Measurements from ENCODE around the gene ZMAT5. TPM values are rescaled to one million over a fixed set of nuclear protein-coding genes. Genes with fewer than 3 reads are reported as not detected.
A peak's percentile ranks its signal among the peaks of the same experiment; 100 is the strongest.

Gene ZMAT5
- total and polyA plus RNA-seq, 2 of the 13 experiments (the other 11 are each of a cell fraction or from before 2014, with no cell fraction given) = 20.7 to 27.8 TPM

GRCh38 chr22:29766632-29767170 lies at the start of gene ZMAT5 (continued):
- TF ChIP-seq ZNF710 (CRISPR knock-in tag; IDR thresholded peaks at IDR 0.05; ENCODE audit: borderline replicate concordance) = 0 out of 2 replicates have a peak, but pooled peaks have one; percentile 65
- no peak; the same call in 1 of the 2 replicates for TF ChIP-seq DRAP1 (CRISPR knock-in tag; IDR thresholded peaks at IDR 0.05)
- TF ChIP-seq RXRB (CRISPR knock-in tag; IDR thresholded peaks at IDR 0.05; ENCODE audit: borderline replicate concordance) = peak; percentile 15; the same call in 1 of the 2 replicates
- peak; percentile 39; the same call in 1 of the 2 replicates for TF ChIP-seq GFI1 (CRISPR knock-in tag; IDR thresholded peaks at IDR 0.05; ENCODE audit: borderline replicate concordance)
- TF ChIP-seq NKX3-1 (CRISPR knock-in tag; IDR thresholded peaks at IDR 0.05) = no peak
- peak; percentile 82; the same call in 1 of the 2 replicates for TF ChIP-seq ZNF776 (CRISPR knock-in tag; IDR thresholded peaks at IDR 0.05)
- TF ChIP-seq ZNF503 (CRISPR knock-in tag; IDR thresholded peaks at IDR 0.05) = no peak
- TF ChIP-seq THYN1 (CRISPR knock-in tag; IDR thresholded peaks at IDR 0.05; ENCODE audit: borderline replicate concordance, low read depth) = no peak
- TF ChIP-seq ELF1 (CRISPR knock-in tag; IDR thresholded peaks at IDR 0.05) = peak; percentile 69
- no peak for TF ChIP-seq HNRNPH1 (optimal IDR thresholded peaks at IDR 0.05; ENCODE audit: low read depth, low read length)
- TF ChIP-seq MED8 (CRISPR knock-in tag; IDR thresholded peaks at IDR 0.05; ENCODE audit: insufficient replicate concordance) = no peak
- 0 out of 2 replicates have a peak, but pooled peaks have one; percentile 14 for TF ChIP-seq KLF13 (CRISPR knock-in tag; IDR thresholded peaks at IDR 0.05)
- no peak for TF ChIP-seq BATF2 (CRISPR knock-in tag; IDR thresholded peaks at IDR 0.05)
- peak; percentile 81 for TF ChIP-seq ZNF501 (CRISPR knock-in tag; IDR thresholded peaks at IDR 0.05)
- TF ChIP-seq KLF15 (CRISPR knock-in tag; IDR thresholded peaks at IDR 0.05; ENCODE audit: borderline replicate concordance) = 0 out of 2 replicates have a peak, but pooled peaks have one; percentile 58
- peak; percentile 66; the same call in 1 of the 2 replicates for TF ChIP-seq KLF6 (CRISPR knock-in tag; IDR thresholded peaks at IDR 0.05)
- TF ChIP-seq ZNF570 (CRISPR knock-in tag; IDR thresholded peaks at IDR 0.05; ENCODE audit: borderline replicate concordance) = no peak
- no peak; the same call in 1 of the 2 replicates for TF ChIP-seq NFKB2 (CRISPR knock-in tag; IDR thresholded peaks at IDR 0.05; ENCODE audit: borderline replicate concordance)
- no peak for TF ChIP-seq MTF1 (CRISPR knock-in tag; IDR thresholded peaks at IDR 0.05)
- 0 out of 2 replicates have a peak, but pooled peaks have one; percentile 67 for TF ChIP-seq THAP8 (CRISPR knock-in tag; IDR thresholded peaks at IDR 0.05; ENCODE audit: borderline replicate concordance)
- no peak for TF ChIP-seq ZBTB49 (CRISPR knock-in tag; IDR thresholded peaks at IDR 0.05; ENCODE audit: borderline replicate concordance)
